K562 (cell line): ENCODE data around the gene PCBD1. TPM values are rescaled to one million over a fixed set of nuclear protein-coding genes. Genes with fewer than 3 reads are reported as not detected.

Experiments
- ATAC-seq: fragments of 200-7000 bp; cut with Tn5 transposase; 3 replicates; pipeline ENCODE4 v1.9.1; 2020; ENCODE audit warnings: moderate library complexity
- BruUV-seq: library from RNA; stranded (reverse); fragments of 400-500 nt; replicated peaks from 2 replicates; lab custom pipeline; 2021; lab: Mats Ljungman, UMichigan
- CTCF ChIA-PET: fragments of 300-600 bp; formaldehyde crosslinking; extraction: SDS; loops from one replicate; lab custom pipeline; 2021; ENCODE audit warnings: low intra/inter-chr PET ratio; lab: Yijun Ruan, JAX
- POLR2A ChIA-PET: fragments of 300-600, 350-650 bp; sonication (Branson Sonifier 250); formaldehyde crosslinking; extraction: SDS; loops from one replicate; lab custom pipeline; 2021; ENCODE audit warnings: antibody characterized with exemption, inconsistent platforms; lab: Yijun Ruan, JAX
- DNase-seq, 4 experiments: peaks; one replicate each; pipeline versions ENCODE4 v3.0.0 to v3.0.0-alpha.2; 2011 to 2018; ENCODE audit warnings: low spot score in 3 of 4, mixed read lengths in 3 of 4; ENCODE audit errors: extremely low read depth in 1 of 4
- FAIRE-seq: peaks from 2 replicates; lab custom pipeline; 2011; peaks lifted over from hg19 to GRCh38; lab: Jason Lieb, UNC
- H2AFZ ChIP-seq: 2 replicates; pipeline ENCODE4 v1.6.0; 2011; ENCODE audit warnings: low read depth, low read length, control low read depth, inconsistent platforms
- H3K27ac ChIP-seq: fragments of 200-600 bp; 3 replicates; pipeline ENCODE4 v1.8.0; 2011; ENCODE audit warnings: low read depth, mild to moderate bottlenecking, control low read depth, inconsistent platforms, low read length, moderate library complexity, mixed read lengths; ENCODE audit errors: extremely low read depth
- H3K27me3 ChIP-seq, 2 experiments: fragments of 300-600 bp in 1 of 2; 2 replicates in 1 of 2; 3 replicates in 1 of 2; pipeline versions ENCODE4 v1.6.0 to v1.8.0; 2011; ENCODE audit warnings: inconsistent platforms in 2 of 2, low read length in 2 of 2, mild to moderate bottlenecking in 1 of 2, mixed read lengths in 1 of 2, moderate library complexity in 1 of 2; ENCODE audit not compliant: control insufficient read depth in 2 of 2, insufficient read depth in 2 of 2
- H3K36me3 ChIP-seq: fragments of 300-600 bp; 3 replicates; pipeline ENCODE4 v1.8.0; 2011; ENCODE audit warnings: mild to moderate bottlenecking, low read length, inconsistent platforms; ENCODE audit not compliant: control insufficient read depth, insufficient read depth
- H3K4me1 ChIP-seq, 2 experiments: fragments of 200-600 bp in 1 of 2; replicated peaks in 1 of 2; 2 replicates in 1 of 2; 3 replicates in 1 of 2; pipeline versions ENCODE4 v1.5.1 to v1.8.0; 2011; ENCODE audit warnings: inconsistent platforms in 2 of 2, low read length in 2 of 2, mild to moderate bottlenecking in 1 of 2, mixed read lengths in 1 of 2, moderate library complexity in 1 of 2; ENCODE audit not compliant: control insufficient read depth in 2 of 2, insufficient read depth in 2 of 2
- H3K4me2 ChIP-seq: 2 replicates; pipeline ENCODE4 v1.6.1; 2011; ENCODE audit warnings: low read length, control low read depth, inconsistent platforms, mixed read lengths; ENCODE audit not compliant: insufficient read depth
- H3K4me3 ChIP-seq: fragments of 200-600 bp; sonication (generic), shearing (Covaris generic); 2 replicates; pipeline ENCODE4 v1.5.1; 2016; ENCODE audit warnings: control low read depth, inconsistent platforms
- H3K79me2 ChIP-seq: fragments of 200-600 bp; 3 replicates; pipeline ENCODE4 v1.8.0; 2011; ENCODE audit warnings: low read length, inconsistent platforms; ENCODE audit not compliant: control insufficient read depth, insufficient read depth
- H3K9ac ChIP-seq, 2 experiments: 2 replicates each; pipeline versions ENCODE4 v1.6.0 to v1.6.1; 2011; ENCODE audit warnings: low read depth in 2 of 2, low read length in 2 of 2, control low read depth in 1 of 2, inconsistent platforms in 1 of 2, mild to moderate bottlenecking in 1 of 2, mixed read lengths in 1 of 2; ENCODE audit not compliant: insufficient read depth in 1 of 2
- H3K9me1 ChIP-seq: one replicate; pipeline ENCODE4 v1.6.0; 2011; ENCODE audit warnings: inconsistent platforms, mild to moderate bottlenecking, low read length, moderate library complexity; ENCODE audit not compliant: control insufficient read depth, insufficient read depth
- H3K9me3 ChIP-seq: replicated peaks from 2 replicates; pipeline ENCODE4 v1.5.1; 2011; ENCODE audit warnings: low read depth, low read length, inconsistent platforms; ENCODE audit not compliant: control insufficient read depth, insufficient read depth
- H4K20me1 ChIP-seq: replicated peaks from 2 replicates; pipeline ENCODE4 v1.6.1; 2011; ENCODE audit warnings: low read length, inconsistent platforms, mixed read lengths; ENCODE audit not compliant: control insufficient read depth, insufficient read depth
- ETV5 ChIP-seq: sonication (generic); formaldehyde crosslinking; IDR thresholded peaks from 2 replicates; pipeline ENCODE4 v1.4.0; 2020; ENCODE audit warnings: low read depth, mild to moderate bottlenecking, missing genetic modification reagents
- HNRNPK ChIP-seq: fragments of 200-400 bp; formaldehyde crosslinking; IDR thresholded peaks from one replicate; pipeline ENCODE4 v1.6.1; 2018; ENCODE audit warnings: mild to moderate bottlenecking, low read depth, low read length; ENCODE audit not compliant: poor library complexity, severe bottlenecking
- NONO ChIP-seq, 2 experiments: fragments of 200-400 bp in 1 of 2; fragments of 450-650 bp in 1 of 2; formaldehyde crosslinking in 1 of 2; IDR thresholded peaks; 2 replicates each; pipeline ENCODE4 v1.6.1; 2017; ENCODE audit warnings: low read depth in 2 of 2, mild to moderate bottlenecking in 2 of 2, moderate library complexity in 2 of 2, low read length in 1 of 2
- PHB ChIP-seq: fragments of 250-450 bp; sonication (Bioruptor Pico); IDR thresholded peaks from 2 replicates; pipeline ENCODE4 v1.5.0; 2021
- POLR2H ChIP-seq: IDR thresholded peaks from 2 replicates; pipeline ENCODE4 v1.6.1; 2016; ENCODE audit warnings: missing genetic modification characterization, low read depth, mild to moderate bottlenecking, control low read depth, missing compliant biosample characterization, moderate library complexity
- PRPF4 ChIP-seq: fragments of 200-400 bp; formaldehyde crosslinking; IDR thresholded peaks from one replicate; pipeline ENCODE4 v1.6.1; 2017; ENCODE audit warnings: low read length, low read depth, mild to moderate bottlenecking; ENCODE audit not compliant: insufficient read depth, poor library complexity, severe bottlenecking
- RB1 ChIP-seq: fragments of 450-650 bp; IDR thresholded peaks from 2 replicates; pipeline ENCODE4 v1.6.1; 2017; ENCODE audit warnings: low read depth, mild to moderate bottlenecking
- ZNF197 ChIP-seq: fragments of 200-800 bp; sonication (Bioruptor generic); IDR thresholded peaks from 2 replicates; pipeline ENCODE4 v1.6.1; 2016; ENCODE audit warnings: low read depth, missing genetic modification characterization, missing compliant biosample characterization
- WGBS: fragments of 100-300 bp; shearing (Covaris generic); methylation state at CpG from one replicate; pipeline ENCODE4 v1.1.6; 2016; ENCODE audit warnings: low coverage, mixed read lengths; ENCODE audit not compliant: insufficient coverage; ENCODE audit errors: missing lambda C conversion rate; 5-methylcytosine and 5-hydroxymethylcytosine counted together
- in situ Hi-C: fragments of 300-500 bp; cut with MboI; formaldehyde crosslinking; loops from 4 replicates; pipeline ENCODE4 v1.15.0; 2018; ENCODE audit warnings: inconsistent platforms, mixed read lengths
- intact Hi-C: fragments of 100-400 bp; cut with micrococcal nuclease; formaldehyde crosslinking; loops from 2 replicates; pipeline ENCODE4 v1.14.2; 2022
- polyA plus RNA-seq, 8 experiments: library from polyadenylated mRNA; depleted of rRNA in 4 of 8; stranded (reverse) in 5 of 8; unstranded in 3 of 8; fragments of >200 nt; fragmentation: Nextera tagmentation in 2 of 8; fragmentation: Illumina TruSeq in 1 of 8; extraction: Ambion mirVana in 2 of 8; extraction: Trizol in 1 of 8; gene quantifications; 2 replicates each; pipeline versions ENCODE4 v1.2.1 to v1.2.3, GENCODE V29; 2011 to 2014; ENCODE audit warnings: inconsistent platforms in 1 of 8, missing spikeins in 1 of 8
- total RNA-seq, 7 experiments: library from RNA; depleted of rRNA in 6 of 7; stranded (reverse); fragments of >200 nt in 6 of 7; fragmentation: Illumina TruSeq in 2 of 7; extraction: Trizol in 2 of 7; gene quantifications; 2 replicates each; pipeline versions ENCODE4 v1.2.1 to v1.2.3, GENCODE V29; 2011 to 2021; ENCODE audit warnings: low replicate concordance in 1 of 7
- TF ChIP-seq, protein P1 (sequence below): fragments of 450-650 bp; IDR thresholded peaks from 2 replicates; pipeline ENCODE4 v1.7.1; 2018; ENCODE audit warnings: mild to moderate bottlenecking, low read depth; ENCODE audit not compliant: partially characterized antibody
- TF ChIP-seq, protein P2 (sequence below), 2 experiments: fragments of 450-650 bp; IDR thresholded peaks; 2 replicates each; pipeline ENCODE4 v1.6.1; 2016
- TF ChIP-seq, protein P3 (sequence below): fragments of 450-650 bp; IDR thresholded peaks from 2 replicates; pipeline ENCODE4 v1.6.1; 2017; ENCODE audit warnings: mild to moderate bottlenecking, moderate library complexity

The PCBD1 gene
- total and polyA plus RNA-seq, 9 of the 15 experiments (the other 6 are each of a cell fraction or from before 2014, with no cell fraction given), result 14.6 to 109 (median 57.0) TPM

GRCh38 chr10:70921285-70921684 is 32.9 kb upstream of the PCBD1 start:
- WGBS, result 0% methylated on average over 1 of the region's 1 CpG
- Histone ChIP-seq H2AFZ (no peak overlapping the region), H3K79me2 (no peaks in the 10 kb centered on the region), H3K27ac (no peak overlapping the region), H3K9me3 (no peaks in the 10 kb centered on the region), H3K9ac (no peak overlapping the region), H3K9me1 (no peaks in the 10 kb centered on the region), H4K20me1 (peaks cover 12% of the 10 kb centered on the region; the same call in 1 of the 2 replicates), H3K4me2 (no peak overlapping the region), H3K4me1 (peaks cover 0 to 14% of the 10 kb centered on the region in 2 experiments; a peak in 2 of 5 replicates), H3K27me3 (peaks cover 26 to 74% of the 10 kb centered on the region in 2 experiments), H3K4me3 (no peak overlapping the region), H3K36me3 (no peaks in the 10 kb centered on the region)
- ChIA-PET POLR2A (interaction anchor here (0.7 to 1.2 kb wide), 2 partner anchors 10 to 825 kb away, joined by 3 read pairs; no protein-coding TSS in a partner anchor), CTCF (interaction anchor here (0.6 to 0.9 kb wide), 2 partner anchors 18 to 460 kb away, joined by 3 read pairs; no protein-coding TSS in a partner anchor)
- in situ Hi-C loops, result loop anchor here (5.0 kb wide), 1 partner anchor 366 kb away; no protein-coding TSS in a partner anchor
- intact Hi-C loops, result no loop called here
- DNase-seq (no peak), FAIRE-seq (no peak), ATAC-seq (no peak)
- no TSS peak for BruUV-seq
- no peak for TF ChIP-seq ETV5 (CRISPR knock-in tag)
- TF ChIP-seq PHB (CRISPR knock-in tag), result no peak
- TF ChIP-seq, protein P1, sequence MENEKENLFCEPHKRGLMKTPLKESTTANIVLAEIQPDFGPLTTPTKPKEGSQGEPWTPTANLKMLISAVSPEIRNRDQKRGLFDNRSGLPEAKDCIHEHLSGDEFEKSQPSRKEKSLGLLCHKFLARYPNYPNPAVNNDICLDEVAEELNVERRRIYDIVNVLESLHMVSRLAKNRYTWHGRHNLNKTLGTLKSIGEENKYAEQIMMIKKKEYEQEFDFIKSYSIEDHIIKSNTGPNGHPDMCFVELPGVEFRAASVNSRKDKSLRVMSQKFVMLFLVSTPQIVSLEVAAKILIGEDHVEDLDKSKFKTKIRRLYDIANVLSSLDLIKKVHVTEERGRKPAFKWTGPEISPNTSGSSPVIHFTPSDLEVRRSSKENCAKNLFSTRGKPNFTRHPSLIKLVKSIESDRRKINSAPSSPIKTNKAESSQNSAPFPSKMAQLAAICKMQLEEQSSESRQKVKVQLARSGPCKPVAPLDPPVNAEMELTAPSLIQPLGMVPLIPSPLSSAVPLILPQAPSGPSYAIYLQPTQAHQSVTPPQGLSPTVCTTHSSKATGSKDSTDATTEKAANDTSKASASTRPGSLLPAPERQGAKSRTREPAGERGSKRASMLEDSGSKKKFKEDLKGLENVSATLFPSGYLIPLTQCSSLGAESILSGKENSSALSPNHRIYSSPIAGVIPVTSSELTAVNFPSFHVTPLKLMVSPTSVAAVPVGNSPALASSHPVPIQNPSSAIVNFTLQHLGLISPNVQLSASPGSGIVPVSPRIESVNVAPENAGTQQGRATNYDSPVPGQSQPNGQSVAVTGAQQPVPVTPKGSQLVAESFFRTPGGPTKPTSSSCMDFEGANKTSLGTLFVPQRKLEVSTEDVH, result no peak
- TF ChIP-seq NONO (IDR thresholded peaks at IDR 0.05; ENCODE audit: low read depth in 2 of 2, low read length in 1 of 2), result no peak
- TF ChIP-seq HNRNPK, result no peak
- TF ChIP-seq, protein P2, sequence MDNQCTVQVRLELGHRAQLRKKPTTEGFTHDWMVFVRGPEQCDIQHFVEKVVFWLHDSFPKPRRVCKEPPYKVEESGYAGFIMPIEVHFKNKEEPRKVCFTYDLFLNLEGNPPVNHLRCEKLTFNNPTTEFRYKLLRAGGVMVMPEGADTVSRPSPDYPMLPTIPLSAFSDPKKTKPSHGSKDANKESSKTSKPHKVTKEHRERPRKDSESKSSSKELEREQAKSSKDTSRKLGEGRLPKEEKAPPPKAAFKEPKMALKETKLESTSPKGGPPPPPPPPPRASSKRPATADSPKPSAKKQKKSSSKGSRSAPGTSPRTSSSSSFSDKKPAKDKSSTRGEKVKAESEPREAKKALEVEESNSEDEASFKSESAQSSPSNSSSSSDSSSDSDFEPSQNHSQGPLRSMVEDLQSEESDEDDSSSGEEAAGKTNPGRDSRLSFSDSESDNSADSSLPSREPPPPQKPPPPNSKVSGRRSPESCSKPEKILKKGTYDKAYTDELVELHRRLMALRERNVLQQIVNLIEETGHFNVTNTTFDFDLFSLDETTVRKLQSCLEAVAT (IDR thresholded peaks at IDR 0.05), result no peak
- TF ChIP-seq, protein P3, sequence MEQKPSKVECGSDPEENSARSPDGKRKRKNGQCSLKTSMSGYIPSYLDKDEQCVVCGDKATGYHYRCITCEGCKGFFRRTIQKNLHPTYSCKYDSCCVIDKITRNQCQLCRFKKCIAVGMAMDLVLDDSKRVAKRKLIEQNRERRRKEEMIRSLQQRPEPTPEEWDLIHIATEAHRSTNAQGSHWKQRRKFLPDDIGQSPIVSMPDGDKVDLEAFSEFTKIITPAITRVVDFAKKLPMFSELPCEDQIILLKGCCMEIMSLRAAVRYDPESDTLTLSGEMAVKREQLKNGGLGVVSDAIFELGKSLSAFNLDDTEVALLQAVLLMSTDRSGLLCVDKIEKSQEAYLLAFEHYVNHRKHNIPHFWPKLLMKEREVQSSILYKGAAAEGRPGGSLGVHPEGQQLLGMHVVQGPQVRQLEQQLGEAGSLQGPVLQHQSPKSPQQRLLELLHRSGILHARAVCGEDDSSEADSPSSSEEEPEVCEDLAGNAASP, result no peak
- TF ChIP-seq POLR2H (tag), result no peak
- TF ChIP-seq ZNF197, result no peak
- TF ChIP-seq RB1, result no peak
- TF ChIP-seq PRPF4, result no peak
